ENCODE measurements around the gene PLPPR1. TPM values are rescaled to one million over a fixed set of nuclear protein-coding genes. Genes with fewer than 3 reads are reported as not detected.

PLPPR1 gene
- total RNA-seq, 1 donor from 2014 or later, result not detected

- H3K27ac ChIP-seq, result no peak overlapping the region
- TF ChIP-seq CTCF (IDR thresholded peaks at IDR 0.05), result no peak
- intact Hi-C loops (cut with DNase I), result no loop called here
- H3K36me3 ChIP-seq, result no peaks in the 10 kb centered on the region
- H3K4me1 ChIP-seq, result no peaks in the 10 kb centered on the region
- no peaks in the 10 kb centered on the region for H3K9me3 ChIP-seq
- H3K4me3 ChIP-seq, result no peak overlapping the region
- DNase-seq (ENCODE audit: low spot score in 2 of 2), result no peak
- H3K27me3 ChIP-seq, result no peaks in the 10 kb centered on the region
These were observed 197.6 kb downstream of the PLPPR1 start for GRCh38 chr9:101226161-101226560.

- no peak overlapping the region for H3K27ac ChIP-seq
- no peaks in the 10 kb centered on the region for H3K36me3 ChIP-seq
- no peak for TF ChIP-seq CTCF (IDR thresholded peaks at IDR 0.05)
- H3K4me3 ChIP-seq, result no peak overlapping the region
- H3K4me1 ChIP-seq, result no peaks in the 10 kb centered on the region
- no peaks in the 10 kb centered on the region for H3K27me3 ChIP-seq
- DNase-seq (ENCODE audit: low spot score in 2 of 2), result no peak
- intact Hi-C loops (cut with DNase I), result no loop called here
- H3K9me3 ChIP-seq, result no peaks in the 10 kb centered on the region
These were observed 198.3 kb downstream of the PLPPR1 start for GRCh38 chr9:101226803-101227202.

GRCh38 chr9:101229606-101230005 is 201.1 kb downstream of the PLPPR1 start:
- H3K27ac ChIP-seq, result no peak overlapping the region
- TF ChIP-seq CTCF (IDR thresholded peaks at IDR 0.05), result no peak
- no peak overlapping the region for H3K4me3 ChIP-seq
- H3K9me3 ChIP-seq, result no peaks in the 10 kb centered on the region
- intact Hi-C loops (cut with DNase I), result no loop called here
- no peaks in the 10 kb centered on the region for H3K4me1 ChIP-seq
- no peaks in the 10 kb centered on the region for H3K27me3 ChIP-seq
- H3K36me3 ChIP-seq, result no peaks in the 10 kb centered on the region
- no peak for DNase-seq (ENCODE audit: low spot score in 2 of 2)

GRCh38 chr9:101232405-101232977 is 204.0 kb downstream of the PLPPR1 start:
- H3K9me3 ChIP-seq, result no peaks in the 10 kb centered on the region
- TF ChIP-seq CTCF (IDR thresholded peaks at IDR 0.05), result no peak
- no peaks in the 10 kb centered on the region for H3K36me3 ChIP-seq
- H3K4me3 ChIP-seq, result no peak overlapping the region
- intact Hi-C loops (cut with DNase I), result no loop called here
- no peaks in the 10 kb centered on the region for H3K27me3 ChIP-seq
- no peak for DNase-seq (ENCODE audit: low spot score in 2 of 2)
- H3K27ac ChIP-seq, result no peak overlapping the region
- H3K4me1 ChIP-seq, result no peaks in the 10 kb centered on the region

- H3K36me3 ChIP-seq, result no peaks in the 10 kb centered on the region
- intact Hi-C loops (cut with DNase I), result no loop called here
- no peak overlapping the region for H3K27ac ChIP-seq
- no peak for DNase-seq (ENCODE audit: low spot score in 2 of 2)
- H3K4me1 ChIP-seq, result no peaks in the 10 kb centered on the region
- no peak overlapping the region for H3K4me3 ChIP-seq
- H3K27me3 ChIP-seq, result no peaks in the 10 kb centered on the region
- TF ChIP-seq CTCF (IDR thresholded peaks at IDR 0.05), result peak in 1 of 3 experiments; percentile 20
- H3K9me3 ChIP-seq, result no peaks in the 10 kb centered on the region
These were observed 206.8 kb downstream of the PLPPR1 start for GRCh38 chr9:101235105-101235866.
